AG10803 (cell line): Measurements from ENCODE around the gene RAB11A.

Experiments used
- DNase-seq: peaks from one replicate; pipeline ENCODE4 v3.0.0; 2010; ENCODE audit warnings: low read depth
- H3K4me3 ChIP-seq: 2 replicates; pipeline ENCODE4 v1.5.1; 2011; ENCODE audit warnings: mild to moderate bottlenecking, low read length, control low read depth
- CTCF ChIP-seq: conservative IDR thresholded peaks from 2 replicates; pipeline ENCODE4 v1.5.1; 2011; ENCODE audit warnings: mild to moderate bottlenecking, low read length, control low read depth, inconsistent platforms

The RAB11A gene

GRCh38 chr15:65835447-65835846 lies 33.8 kb upstream of the RAB11A start:
- DNase-seq: no peak
- TF ChIP-seq CTCF: no peak
- H3K4me3 ChIP-seq: no peak overlapping the region

GRCh38 chr15:65836665-65837064 lies 32.6 kb upstream of the RAB11A start:
- no peak for TF ChIP-seq CTCF
- no peak overlapping the region for H3K4me3 ChIP-seq
- no peak for DNase-seq

- no peak for TF ChIP-seq CTCF
- DNase-seq: no peak
- H3K4me3 ChIP-seq: no peak overlapping the region
Observed at GRCh38 chr15:65837301-65838294, 31.7 kb upstream of the RAB11A start.

GRCh38 chr15:65839354-65839901 lies 29.9 kb upstream of the RAB11A start:
- no peak for TF ChIP-seq CTCF
- H3K4me3 ChIP-seq: no peak overlapping the region
- no peak for DNase-seq

- TF ChIP-seq CTCF: no peak
- no peak for DNase-seq
- no peak overlapping the region for H3K4me3 ChIP-seq
Observed at GRCh38 chr15:65839985-65840384, 29.3 kb upstream of the RAB11A start.

GRCh38 chr15:65841121-65841930 lies 28.0 kb upstream of the RAB11A start:
- no peak for TF ChIP-seq CTCF
- peak overlapping the region; percentile 31 for H3K4me3 ChIP-seq
- peak; percentile 69 for DNase-seq
